NCI-H510A treated with DMSO at 0.1 percent for 48 hours (cell line): ENCODE measurements around the gene PRDM11.
"Not testable (repeated sequence)": the region's sequence is repeated elsewhere in the genome, so short reads cannot be mapped to it uniquely, and the experiment has no call there.

ENCODE experiments used
- DNase-seq: peaks from one replicate; lab custom pipeline; 2025; lab: John Stamatoyannopoulos, UW

PRDM11 gene

GRCh38 chr11:45234306-45235006, 88.0 kb downstream of the PRDM11 start:
- DNase-seq, result no peak

DNA sequence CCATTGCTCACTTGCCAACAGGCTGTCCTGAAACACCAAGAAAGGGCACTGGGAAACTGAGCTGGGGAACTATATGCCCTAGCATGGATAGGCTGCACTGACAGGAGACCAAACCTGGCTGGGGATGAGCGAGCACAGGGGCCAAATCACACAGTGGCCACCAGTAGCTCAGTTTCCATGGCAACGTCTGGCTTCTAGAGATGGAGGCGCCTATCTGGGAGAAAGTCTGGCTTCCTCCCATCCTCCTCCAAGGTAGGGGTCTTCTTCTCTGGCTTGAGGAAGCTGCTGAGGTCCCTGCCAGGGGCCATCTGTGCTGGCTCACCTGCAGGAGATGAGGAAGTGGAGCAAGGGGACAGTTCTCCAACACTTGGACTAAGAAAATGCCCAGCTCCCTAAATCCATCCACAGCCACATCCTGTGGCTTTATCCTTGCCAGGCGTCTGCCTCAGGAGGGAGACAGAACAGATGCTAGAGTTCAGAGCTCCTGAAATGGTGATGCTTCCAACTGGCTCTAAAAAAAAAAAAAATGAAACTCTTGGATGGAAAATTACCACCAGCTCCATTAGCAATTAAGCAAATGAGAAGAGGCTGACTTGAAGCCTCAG, 91.4 kb downstream of the PRDM11 start:
- no peak for DNase-seq

GRCh38 chr11:45238724-45239123, 92.3 kb downstream of the PRDM11 start:
- DNase-seq, result no peak

DNA sequence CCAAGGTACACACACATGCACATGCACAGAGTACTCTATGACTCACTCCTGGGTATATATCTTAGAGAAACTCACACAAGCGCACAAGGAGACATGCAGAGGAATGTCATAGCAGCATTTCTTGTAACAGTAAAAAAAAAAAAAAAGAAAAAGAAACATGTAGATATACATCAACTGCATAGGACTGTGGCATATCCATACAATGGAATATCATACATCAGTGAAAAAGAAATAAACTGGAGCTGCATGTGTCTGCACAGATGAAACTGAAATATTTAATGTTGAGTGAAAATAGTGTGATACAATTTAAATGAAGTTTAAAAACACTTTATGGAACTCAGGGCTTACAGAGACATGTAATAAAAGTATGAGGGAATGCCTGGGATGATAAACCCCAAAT, 93.3 kb downstream of the PRDM11 start:
- DNase-seq, result no peak

- no peak for DNase-seq
Measured at GRCh38 chr11:45243967-45244366, 97.5 kb downstream of the PRDM11 start.

GRCh38 chr11:45245218-45246045, 99.0 kb downstream of the PRDM11 start:
- DNase-seq, result no peak

DNA sequence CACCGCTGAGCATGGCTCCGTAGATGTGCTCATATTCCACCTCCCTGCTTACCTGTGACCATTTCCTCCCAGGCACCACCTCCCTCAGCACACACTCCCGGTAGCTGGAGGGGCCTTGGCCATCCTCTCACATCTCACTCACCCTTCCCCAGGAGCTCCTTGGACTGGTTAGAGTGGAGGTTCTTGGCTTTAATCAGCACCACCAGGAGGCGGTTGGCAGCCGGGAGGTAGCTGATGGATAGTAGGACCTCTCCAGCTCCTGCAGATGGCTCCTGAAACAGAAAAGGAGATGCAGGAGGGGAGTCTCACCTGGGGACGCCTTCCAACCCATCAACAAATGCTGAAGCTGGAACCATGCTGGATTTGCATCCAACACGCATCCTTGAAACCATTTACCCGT, 99.8 kb downstream of the PRDM11 start:
- DNase-seq, result no peak

GRCh38 chr11:45247433-45247832, 101.0 kb downstream of the PRDM11 start:
- no peak for DNase-seq

DNA sequence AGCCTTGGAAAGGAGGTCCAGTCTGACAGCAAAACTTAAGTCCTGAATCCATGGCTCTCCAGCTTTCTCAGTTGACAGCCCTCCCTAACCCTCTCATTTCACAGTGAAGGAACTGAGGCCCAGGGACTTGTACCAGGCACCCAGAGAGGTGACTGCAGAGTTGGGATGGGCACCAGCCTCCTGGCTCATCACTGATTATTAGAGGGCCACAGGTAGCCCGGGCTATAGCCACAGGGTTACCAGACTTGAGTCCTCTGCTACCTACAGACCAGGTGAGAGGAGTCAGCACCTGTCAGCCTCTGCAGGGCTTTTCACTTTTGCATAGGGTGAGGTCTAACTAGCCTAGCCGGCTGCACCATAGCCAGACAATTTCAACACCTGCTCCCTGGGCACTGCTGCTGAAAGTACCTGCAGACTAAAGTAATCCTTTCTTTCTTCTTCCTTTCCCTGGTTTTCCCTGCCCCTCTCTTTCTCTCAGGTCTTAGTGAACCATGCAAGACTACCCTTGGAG, 102.1 kb downstream of the PRDM11 start:
- DNase-seq, result peak; percentile 5

DNA sequence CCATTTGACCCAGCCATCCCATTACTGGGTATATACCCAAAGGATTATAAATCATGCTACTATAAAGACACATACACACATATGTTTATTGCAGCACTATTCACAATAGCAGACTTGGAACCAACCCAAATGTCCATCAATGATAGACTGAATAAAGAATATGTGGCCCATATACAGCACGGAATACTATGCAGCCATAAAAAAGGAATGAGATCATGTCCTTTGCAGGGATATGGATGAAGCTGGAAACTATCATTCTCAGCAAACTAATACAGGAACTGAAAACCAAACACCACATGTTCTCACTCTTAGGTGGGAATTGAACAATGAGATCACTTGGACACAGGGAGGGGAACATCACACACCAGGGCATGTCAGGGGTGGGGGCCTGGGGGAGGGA, 102.9 kb downstream of the PRDM11 start:
- not testable (repeated sequence) for DNase-seq

GRCh38 chr11:45250035-45250718, 103.7 kb downstream of the PRDM11 start:
- no peak for DNase-seq

- DNase-seq, result no peak
Measured at GRCh38 chr11:45252134-45252856, 105.9 kb downstream of the PRDM11 start.

GRCh38 chr11:45252877-45253276, 106.4 kb downstream of the PRDM11 start:
- DNase-seq, result no peak

- no peak for DNase-seq
Measured at GRCh38 chr11:45253640-45254039, 107.2 kb downstream of the PRDM11 start.

DNA sequence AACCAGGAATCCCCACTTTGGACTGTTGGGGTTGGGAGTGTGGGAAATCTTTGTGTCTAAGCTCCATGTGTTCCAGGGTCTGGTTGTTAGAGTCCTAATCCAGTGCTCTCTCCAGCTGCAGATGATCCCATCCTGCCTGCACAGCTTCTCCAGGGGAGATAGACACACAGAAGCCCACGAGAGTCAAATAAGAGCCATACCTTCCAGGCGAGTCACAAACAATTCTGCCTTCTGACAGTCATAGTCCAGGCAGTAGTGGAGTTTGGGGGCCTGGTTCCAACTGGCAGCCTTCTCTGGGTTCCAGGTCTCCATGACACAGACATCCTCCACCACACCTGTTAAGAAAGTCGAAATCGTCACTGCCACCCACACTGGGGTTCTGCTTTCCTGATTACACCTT, 107.6 kb downstream of the PRDM11 start:
- DNase-seq, result no peak

- DNase-seq, result no peak
Measured at GRCh38 chr11:45258982-45259530, 112.6 kb downstream of the PRDM11 start.

GRCh38 chr11:45259592-45259991, 113.2 kb downstream of the PRDM11 start:
- no peak for DNase-seq

DNA sequence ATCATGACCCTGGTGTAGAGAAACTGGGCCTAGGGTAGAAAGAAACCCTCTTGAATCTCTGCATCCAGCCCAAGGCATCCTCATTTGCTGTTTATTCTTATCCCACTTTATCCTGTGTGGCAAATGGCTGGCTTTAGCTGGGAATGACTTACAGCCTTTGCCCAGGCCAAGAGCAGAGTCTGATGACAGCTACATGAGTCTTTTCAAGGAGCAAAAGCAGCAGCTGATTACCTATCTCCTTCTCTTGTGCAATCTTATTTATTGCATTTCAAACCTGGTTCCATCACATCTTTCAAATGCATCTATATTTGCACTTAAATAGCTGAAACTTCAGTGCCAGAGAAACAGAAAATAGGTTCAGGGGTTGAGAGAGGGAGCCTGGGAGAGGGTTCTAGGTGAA, 113.6 kb downstream of the PRDM11 start:
- DNase-seq, result no peak

GRCh38 chr11:45262900-45263299, 116.5 kb downstream of the PRDM11 start:
- DNase-seq, result peak; percentile 14

DNA sequence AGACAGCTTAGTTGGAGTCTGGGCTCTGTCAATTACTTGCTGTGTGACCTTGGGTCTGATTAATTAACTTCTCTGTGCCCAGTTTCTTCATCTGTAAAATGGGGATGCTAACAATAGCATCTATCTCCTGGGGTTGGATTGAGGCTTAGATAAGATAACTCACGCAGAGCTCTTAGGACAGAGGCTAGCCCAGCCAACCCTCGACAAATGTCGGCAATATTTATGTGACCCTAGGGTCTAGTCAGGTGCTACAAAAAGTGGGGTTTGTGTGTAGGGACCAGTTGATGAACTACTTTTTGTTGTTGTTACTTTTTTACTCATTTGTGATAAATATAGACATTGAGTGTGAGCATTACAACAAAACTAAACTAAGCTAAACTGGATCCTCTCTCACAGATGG, 117.3 kb downstream of the PRDM11 start:
- DNase-seq, result no peak

DNA sequence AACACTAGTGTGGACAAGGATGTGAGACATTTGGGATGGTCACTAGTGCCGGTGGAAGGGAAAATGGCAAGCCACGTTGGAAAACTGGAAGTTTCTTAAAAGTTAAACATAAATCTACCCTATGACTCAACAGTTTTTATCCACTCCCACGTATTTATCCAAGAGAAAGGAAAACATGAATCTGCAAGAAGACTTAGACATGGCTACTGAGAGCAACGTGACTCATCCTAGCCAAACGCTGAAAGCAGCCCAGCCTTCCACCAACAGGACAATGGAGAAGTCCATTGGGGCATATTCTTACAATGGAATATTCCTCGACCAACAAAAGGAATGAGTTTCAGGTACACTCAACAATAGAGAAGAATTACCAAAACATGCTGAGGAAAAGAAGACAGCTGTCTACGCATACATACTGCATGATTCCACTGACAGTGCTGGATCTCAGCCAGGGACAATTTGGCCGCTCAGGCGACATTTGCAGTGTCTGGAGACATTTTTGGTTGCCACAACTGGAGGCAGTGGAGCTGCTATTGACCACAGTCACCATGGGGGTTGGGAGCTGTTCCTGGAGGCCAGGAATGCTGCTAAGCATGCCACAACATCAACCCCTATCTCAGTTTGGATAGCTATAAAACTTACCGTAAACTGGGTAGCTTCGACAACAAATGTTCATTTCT, 118.5 kb downstream of the PRDM11 start:
- DNase-seq, result no peak
